HG02571 (cell line): Measurements from ENCODE around the gene SAC3D1.

ENCODE experiments used
- ATAC-seq: cut with Tn5 transposase; IDR thresholded peaks from one replicate; pipeline ENCODE4 v1.9.1; 2021; ENCODE audit warnings: mild to moderate bottlenecking, moderate library complexity; ENCODE audit not compliant: unreplicated experiment

The SAC3D1 gene

DNA sequence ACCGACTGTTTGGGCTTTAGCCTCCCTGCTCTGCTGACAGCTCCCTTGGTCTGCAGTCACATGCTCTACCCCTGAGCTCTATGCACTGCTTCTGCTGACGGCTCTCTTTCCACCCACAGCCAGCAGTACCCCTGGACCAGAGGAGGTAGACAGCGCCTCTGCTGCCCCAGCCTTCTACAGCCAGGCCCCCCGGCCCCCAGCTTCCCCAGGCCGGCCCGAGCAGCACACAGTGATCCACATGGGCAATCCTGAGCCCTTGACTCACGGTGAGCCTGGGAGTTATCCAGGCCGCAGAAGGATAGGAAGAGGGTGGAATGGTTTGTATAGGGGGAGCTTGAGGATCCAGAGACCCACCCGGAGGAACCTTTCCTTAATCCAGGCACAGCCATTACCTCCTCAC lies 45.8 kb downstream of the SAC3D1 start:
- no peak for ATAC-seq

DNA sequence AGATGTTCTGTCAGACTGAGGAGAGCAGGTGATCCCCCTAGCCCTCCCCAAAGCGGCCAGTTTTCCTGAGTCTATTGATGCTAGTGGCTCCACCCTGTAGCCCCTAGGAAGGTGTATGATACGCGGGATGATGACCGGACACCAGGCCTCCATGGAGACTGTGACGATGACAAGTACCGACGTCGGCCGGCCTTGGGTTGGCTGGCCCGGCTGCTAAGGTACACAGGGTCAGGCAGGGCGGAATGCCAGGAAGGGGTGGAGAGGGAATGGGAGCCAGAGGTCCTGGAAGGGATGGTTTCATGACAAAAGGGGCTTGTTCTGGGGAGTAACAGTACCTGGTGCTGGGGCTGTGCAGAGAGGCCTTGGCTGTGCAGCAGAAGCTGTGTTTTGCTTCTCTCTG lies 46.2 kb downstream of the SAC3D1 start:
- no peak for ATAC-seq

DNA sequence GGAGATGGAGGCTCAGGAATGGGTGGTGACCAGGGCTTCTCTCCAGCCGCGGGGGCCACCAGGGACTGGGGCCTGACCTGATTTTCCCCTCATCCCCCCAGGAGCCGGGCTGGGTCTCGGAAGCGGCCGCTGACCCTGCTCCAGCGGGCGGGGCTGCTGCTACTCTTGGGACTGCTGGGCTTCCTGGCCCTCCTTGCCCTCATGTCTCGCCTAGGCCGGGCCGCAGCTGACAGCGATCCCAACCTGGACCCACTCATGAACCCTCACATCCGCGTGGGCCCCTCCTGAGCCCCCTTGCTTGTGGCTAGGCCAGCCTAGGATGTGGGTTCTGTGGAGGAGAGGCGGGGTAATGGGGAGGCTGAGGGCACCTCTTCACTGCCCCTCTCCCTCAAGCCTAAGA lies 46.8 kb downstream of the SAC3D1 start:
- ATAC-seq, result no peak

DNA sequence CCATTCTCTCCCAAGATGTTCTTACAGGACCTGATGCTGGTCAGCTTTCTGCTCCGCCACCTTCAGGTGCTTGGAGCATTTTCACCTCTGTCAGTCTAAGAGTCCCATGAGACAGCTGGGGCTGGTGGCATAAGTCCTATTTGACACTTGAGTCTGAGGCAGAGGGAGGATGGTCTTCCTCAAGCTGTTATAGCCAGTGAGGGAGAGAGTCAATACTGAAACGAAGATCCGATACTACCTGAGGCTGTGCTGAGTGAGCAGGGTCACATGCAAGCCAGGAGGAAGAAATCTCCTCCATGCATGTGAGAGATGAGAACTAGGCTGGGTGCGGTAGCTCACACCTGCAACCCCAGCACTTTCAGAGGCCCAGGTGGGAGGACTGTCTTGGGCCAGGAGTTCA lies 48.6 kb downstream of the SAC3D1 start:
- no peak for ATAC-seq

DNA sequence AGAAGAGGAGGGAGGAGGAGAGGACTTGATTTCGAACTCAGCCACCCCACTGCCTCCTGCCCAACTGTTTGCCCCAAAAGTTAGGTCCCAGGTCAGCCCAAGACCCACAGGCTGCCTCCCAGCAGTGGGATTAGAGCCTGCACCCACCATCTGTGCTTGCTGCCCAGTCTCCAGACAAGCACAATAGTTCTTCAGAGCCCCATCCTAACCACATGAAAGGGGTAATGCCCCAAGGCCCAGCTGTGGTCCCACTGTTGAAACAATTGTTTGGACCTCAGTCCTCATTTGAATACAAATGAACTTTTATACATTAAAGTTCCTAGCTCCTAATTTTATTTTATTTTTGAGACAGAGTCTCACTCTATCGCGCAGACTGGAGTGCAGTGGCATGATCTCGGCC lies 49.6 kb downstream of the SAC3D1 start:
- no peak for ATAC-seq
